Stimulated activated CD4-positive, alpha-beta T cell treated with anti-CD3 and anti-CD28 coated beads, Interleukin-1b, Interleukin-23, amount 100 ng/mL, for 24 hours (primary cell): ENCODE data around the gene ZNF554.
A peak's percentile ranks its signal among the peaks of the same experiment; 100 is the strongest.

ENCODE experiments used
- DNase-seq, 4 experiments: peaks; one replicate each; pipeline ENCODE4 v3.0.0-alpha.2; 2020; ENCODE audit warnings: low read depth in 4 of 4, low spot score in 1 of 4

The ZNF554 gene

GRCh38 chr19:2819540-2820111 is at the start of gene ZNF554:
Gene ZNF554 (plus strand): TSS chr19:2819868. CDS start chr19:2820072, 204 bp downstream.
- peak; percentile 95 to 98 (median 98) for DNase-seq

GRCh38 chr19:2770055-2771013 is 49.3 kb upstream of the ZNF554 start:
- no peak for DNase-seq

- no peak for DNase-seq
Observed at GRCh38 chr19:2771786-2772674, 47.6 kb upstream of the ZNF554 start.

GRCh38 chr19:2774083-2774679 is 45.5 kb upstream of the ZNF554 start:
- no peak for DNase-seq

GRCh38 chr19:2774953-2775555 is 44.6 kb upstream of the ZNF554 start:
- DNase-seq, result no peak

- DNase-seq, result peak; percentile 34 to 70 (median 48)
Observed at GRCh38 chr19:2775556-2776430, 43.9 kb upstream of the ZNF554 start.

- no peak for DNase-seq
Observed at GRCh38 chr19:2777952-2778683, 41.5 kb upstream of the ZNF554 start.

GRCh38 chr19:2779121-2779740 is 40.4 kb upstream of the ZNF554 start:
- no peak for DNase-seq

GRCh38 chr19:2780284-2780683 is 39.4 kb upstream of the ZNF554 start:
- no peak for DNase-seq

- no peak for DNase-seq
Observed at GRCh38 chr19:2782329-2782935, 37.2 kb upstream of the ZNF554 start.

GRCh38 chr19:2782936-2783780 is 36.5 kb upstream of the ZNF554 start, which contains the start of gene SGTA:
Gene SGTA (minus strand): TSS chr19:2783273. CDS start chr19:2769068, 14,205 bp downstream.
- DNase-seq, result peak; percentile 91 to 93 (median 92)

GRCh38 chr19:2783781-2784145 is 35.9 kb upstream of the ZNF554 start:
- no peak for DNase-seq

- peak; percentile 97 to 100 (median 100) for DNase-seq
Observed at GRCh38 chr19:2785244-2785997, 34.2 kb upstream of the ZNF554 start, which contains the start of gene THOP1. Gene THOP1 (plus strand): TSS chr19:2785503. CDS start chr19:2785663, 160 bp downstream.

- no peak for DNase-seq
Observed at GRCh38 chr19:2787115-2787514, 32.6 kb upstream of the ZNF554 start.

- DNase-seq, result no peak
Observed at GRCh38 chr19:2788237-2788636, 31.4 kb upstream of the ZNF554 start.

- no peak for DNase-seq
Observed at GRCh38 chr19:2790194-2790556, 29.5 kb upstream of the ZNF554 start.
